ENCODE measurements around the gene NDUFA11. TPM values are rescaled to one million over a fixed set of nuclear protein-coding genes. Genes with fewer than 3 reads are reported as not detected.

The NDUFA11 gene
- total RNA-seq, 4 donors from 2014 or later, result 123 to 215 (median 163) TPM

- TF ChIP-seq POLR2A (IDR thresholded peaks at IDR 0.05), result no peak
- TF ChIP-seq CTCF (IDR thresholded peaks at IDR 0.05), result no peak
- no peak overlapping the region for H3K4me3 ChIP-seq (ENCODE audit: low read depth, poor library complexity, severe bottlenecking)
- 87 to 90% methylated on average over 13 of the region's 13 CpGs for WGBS, 2 donors
- intact Hi-C loops (cut with DNase I; ENCODE audit: low total_unique reads), result no loop called here
- no peak for DNase-seq (ENCODE audit: low spot score in 2 of 2)
These were observed 46.3 kb upstream of the NDUFA11 start for GRCh38 chr19:5949792-5950305.

- TF ChIP-seq POLR2A (IDR thresholded peaks at IDR 0.05) (no peak), CTCF (IDR thresholded peaks at IDR 0.05) (no peak)
- 74 to 75% methylated on average over 13 of the region's 13 CpGs for WGBS, 2 donors
- intact Hi-C loops (cut with DNase I; ENCODE audit: low total_unique reads), result no loop called here
These were observed 45.4 kb upstream of the NDUFA11 start for GRCh38 chr19:5948752-5949564.

DNA sequence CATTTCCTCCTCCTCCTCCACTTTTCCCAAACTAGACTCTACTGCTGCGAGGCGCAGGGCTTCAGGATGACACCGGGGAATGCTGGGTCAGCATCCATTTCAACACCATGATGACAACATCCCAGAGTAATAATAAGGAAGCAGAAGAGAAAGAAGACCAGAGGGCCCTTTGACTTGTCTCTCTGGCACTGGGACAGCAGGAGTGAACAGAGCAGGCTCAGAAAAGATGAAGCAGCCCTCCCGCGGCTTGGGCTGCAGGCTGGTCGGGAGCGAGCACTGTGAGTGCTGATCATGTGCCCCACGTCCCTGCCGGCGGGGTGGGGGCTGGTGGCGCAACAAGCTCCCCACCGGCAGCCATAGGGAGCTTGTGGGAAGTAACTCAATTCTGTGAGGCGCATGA is 43.8 kb upstream of the NDUFA11 start:
- 49 to 66% methylated on average over 13 of the region's 13 CpGs for WGBS, 2 donors
- intact Hi-C loops (cut with DNase I; ENCODE audit: low total_unique reads), result no loop called here
- H3K4me3 ChIP-seq (ENCODE audit: low read depth, poor library complexity, severe bottlenecking), result no peak overlapping the region
- DNase-seq (ENCODE audit: low spot score in 2 of 2), result peak; percentile 65 to 90
- TF ChIP-seq POLR2A (IDR thresholded peaks at IDR 0.05) (no peak), CTCF (IDR thresholded peaks at IDR 0.05) (no peak)

More at GRCh38 chr19:5948752-5949564, 45.4 kb upstream of the NDUFA11 start:
- H3K4me3 ChIP-seq (ENCODE audit: low read depth, poor library complexity, severe bottlenecking), result no peak overlapping the region
- no peak for DNase-seq (ENCODE audit: low spot score in 2 of 2)

DNA sequence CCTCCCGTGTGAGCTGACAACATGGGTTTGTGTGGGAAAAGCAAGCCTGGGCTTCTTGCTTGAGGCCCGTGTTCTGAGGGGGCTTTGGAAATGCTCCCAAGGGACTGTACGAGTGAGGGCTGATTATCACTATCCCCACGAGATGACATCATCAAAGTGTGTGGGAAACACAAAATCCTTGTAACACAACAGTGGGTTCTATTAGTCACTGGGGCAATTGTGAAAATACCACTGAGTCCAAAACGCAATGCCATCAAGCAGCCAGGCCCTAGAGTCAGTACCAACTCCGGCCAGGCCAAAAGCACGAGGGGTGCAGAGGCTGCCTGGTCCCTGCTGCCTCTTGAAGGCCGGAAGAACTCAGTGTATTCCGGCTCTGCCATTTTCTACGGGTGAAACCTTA is 40.0 kb upstream of the NDUFA11 start:
- 71 to 79% methylated on average over 10 of the region's 10 CpGs for WGBS, 2 donors
- intact Hi-C loops (cut with DNase I; ENCODE audit: low total_unique reads), result no loop called here
- no peak for DNase-seq (ENCODE audit: low spot score in 2 of 2)
- H3K4me3 ChIP-seq (ENCODE audit: low read depth, poor library complexity, severe bottlenecking), result no peak overlapping the region
- TF ChIP-seq CTCF (IDR thresholded peaks at IDR 0.05), result no peak
- no peak for TF ChIP-seq POLR2A (IDR thresholded peaks at IDR 0.05)

- WGBS, 2 donors, result 84 to 86% methylated on average over 10 of the region's 10 CpGs
- DNase-seq (ENCODE audit: low spot score in 2 of 2), result no peak
- intact Hi-C loops (cut with DNase I; ENCODE audit: low total_unique reads), result no loop called here
- no peak for TF ChIP-seq POLR2A (IDR thresholded peaks at IDR 0.05)
- TF ChIP-seq CTCF (IDR thresholded peaks at IDR 0.05), result no peak
- no peak overlapping the region for H3K4me3 ChIP-seq (ENCODE audit: low read depth, poor library complexity, severe bottlenecking)
These were observed 39.5 kb upstream of the NDUFA11 start for GRCh38 chr19:5943045-5943444.

Data from lower leg skin (tissue), 4 donors.